ENCODE measurements around the gene OPN1SW.

The OPN1SW gene

DNA sequence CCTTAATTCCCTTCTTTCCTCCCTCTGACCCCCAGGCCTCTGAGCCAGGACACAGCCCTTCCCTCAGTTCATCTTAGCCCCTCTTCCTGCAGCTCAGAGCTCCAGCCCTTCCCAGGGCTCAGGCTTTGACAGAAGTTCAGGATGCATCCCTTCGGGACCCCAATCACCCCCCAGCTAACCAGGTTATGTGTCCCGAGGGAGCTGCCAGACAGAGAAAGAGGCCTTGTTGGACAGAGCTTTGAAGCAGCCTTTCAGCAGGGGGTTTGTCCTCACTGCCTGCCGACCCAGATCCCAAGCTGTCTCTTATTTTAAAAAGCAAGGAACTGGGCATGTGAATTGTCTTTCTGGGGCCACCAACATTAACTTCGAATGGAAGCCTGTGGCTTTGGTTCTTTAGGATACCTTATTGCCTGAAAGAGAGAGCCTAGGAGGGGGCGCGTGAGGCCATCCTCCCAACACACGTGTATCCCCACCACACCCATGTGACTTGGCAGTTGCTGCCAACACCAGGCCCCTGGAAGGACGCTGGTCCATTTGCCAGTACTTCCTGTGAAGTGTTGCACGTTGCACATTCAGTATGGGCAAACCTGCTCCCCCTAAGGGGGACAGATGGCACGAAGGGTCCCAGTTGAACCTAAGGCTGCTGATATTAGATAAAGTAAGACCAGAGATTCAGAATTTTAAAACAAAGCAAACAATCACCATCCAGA lies 17.0 kb upstream of the OPN1SW start:
- DNase-seq: no peak

DNA sequence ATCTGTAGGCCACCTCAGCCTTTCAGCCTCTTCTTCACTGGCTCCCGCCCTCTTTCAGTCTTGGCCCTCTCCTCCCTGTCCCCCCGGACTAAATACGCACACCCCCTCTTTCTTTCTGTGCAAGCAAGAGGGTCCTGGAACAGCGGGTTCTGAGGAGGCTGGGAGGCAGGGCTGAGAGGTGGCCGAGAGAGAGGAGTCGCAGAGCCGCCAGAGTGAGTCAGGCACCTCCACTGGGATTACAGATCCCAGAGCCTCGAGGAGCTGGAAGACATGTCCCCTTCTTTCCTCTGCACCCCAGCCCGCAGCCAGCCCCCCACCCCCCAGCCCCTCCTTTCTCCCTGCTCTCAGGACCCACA lies 16.4 kb upstream of the OPN1SW start:
- no peak for DNase-seq

DNA sequence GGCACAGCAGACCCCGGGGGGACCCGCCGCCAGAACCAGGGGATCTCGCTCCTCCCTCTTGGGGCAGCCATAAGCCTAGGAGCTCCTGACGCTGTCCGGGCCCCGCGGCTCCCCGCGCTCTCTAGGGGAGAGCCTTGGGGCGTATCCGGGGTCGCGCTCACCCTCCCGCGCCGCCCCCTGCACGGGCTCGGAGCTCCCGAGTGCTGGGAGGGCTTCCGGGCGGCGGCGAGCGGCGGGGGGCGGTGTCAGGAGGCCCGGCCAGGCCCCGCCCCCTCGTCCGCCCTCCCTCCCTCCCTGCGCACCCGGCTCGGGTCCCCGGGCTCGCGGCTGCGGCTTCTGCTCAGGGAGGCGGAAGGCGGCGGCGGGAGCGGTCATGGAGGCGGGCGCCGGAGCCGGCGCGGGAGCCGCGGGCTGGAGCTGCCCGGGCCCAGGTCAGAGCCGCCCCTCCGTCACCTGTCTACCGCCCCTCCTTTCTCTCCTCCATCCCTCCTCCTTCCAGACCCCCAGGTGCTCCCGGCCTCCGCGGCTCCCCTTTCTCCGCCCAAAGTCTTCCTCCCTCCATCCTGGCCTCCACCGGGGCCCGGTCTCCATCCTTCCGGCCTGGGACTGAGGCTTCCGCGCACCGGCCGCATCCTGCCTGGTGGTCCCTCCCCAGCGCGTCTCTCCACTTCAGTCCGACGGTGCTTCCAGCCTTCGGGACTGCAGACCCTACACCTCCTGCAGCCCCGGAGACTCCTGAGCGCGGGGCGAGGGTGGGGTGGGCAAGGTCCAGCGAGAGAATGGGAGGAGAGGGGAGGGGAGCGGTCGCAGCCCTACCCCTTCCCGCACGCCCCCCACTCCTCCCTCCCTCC lies 15.8 kb upstream of the OPN1SW start, which contains the start of gene CCDC136:
Gene CCDC136, plus strand, starts transcription at position 848 of the 851 bp plus-strand sequence. CDS start 444 bp downstream, outside the sequence.
- DNase-seq: peak; percentile 35

DNA sequence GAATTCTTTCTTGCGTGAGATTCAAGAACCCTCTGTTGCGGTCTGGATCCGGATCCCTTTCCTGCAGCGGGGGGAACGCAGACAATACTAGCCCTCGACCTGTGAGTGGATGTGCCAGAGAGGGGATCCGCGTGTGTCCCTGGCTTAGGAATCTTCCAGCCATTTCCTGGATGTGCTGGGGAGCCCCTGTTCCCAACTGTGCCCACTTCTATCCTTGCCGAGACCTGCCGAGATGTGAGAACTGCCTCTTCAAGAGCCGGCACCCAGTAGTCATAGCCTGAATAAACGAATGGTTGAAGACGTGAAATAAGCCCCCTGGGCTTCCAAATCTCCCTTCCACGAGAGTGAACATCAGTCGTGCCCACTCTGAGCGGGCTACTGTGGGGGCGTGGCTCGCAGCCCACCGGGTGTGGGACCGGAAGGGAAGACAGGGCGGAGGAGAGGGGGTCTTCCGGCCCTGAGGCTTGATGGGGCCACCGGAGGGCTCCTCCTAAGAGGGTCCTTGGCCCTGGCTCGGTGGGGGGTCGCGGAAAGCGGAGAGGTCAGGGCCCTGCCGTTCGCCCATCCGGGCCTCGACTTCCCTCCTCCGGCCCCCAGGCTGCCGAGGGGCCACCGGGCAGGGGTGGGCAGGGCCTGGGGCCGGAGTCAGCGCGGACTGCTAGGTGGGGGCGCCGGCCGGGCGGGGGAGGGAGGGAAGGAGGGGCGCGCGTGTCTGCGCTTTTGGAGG lies 14.9 kb upstream of the OPN1SW start:
- no peak for DNase-seq

DNA sequence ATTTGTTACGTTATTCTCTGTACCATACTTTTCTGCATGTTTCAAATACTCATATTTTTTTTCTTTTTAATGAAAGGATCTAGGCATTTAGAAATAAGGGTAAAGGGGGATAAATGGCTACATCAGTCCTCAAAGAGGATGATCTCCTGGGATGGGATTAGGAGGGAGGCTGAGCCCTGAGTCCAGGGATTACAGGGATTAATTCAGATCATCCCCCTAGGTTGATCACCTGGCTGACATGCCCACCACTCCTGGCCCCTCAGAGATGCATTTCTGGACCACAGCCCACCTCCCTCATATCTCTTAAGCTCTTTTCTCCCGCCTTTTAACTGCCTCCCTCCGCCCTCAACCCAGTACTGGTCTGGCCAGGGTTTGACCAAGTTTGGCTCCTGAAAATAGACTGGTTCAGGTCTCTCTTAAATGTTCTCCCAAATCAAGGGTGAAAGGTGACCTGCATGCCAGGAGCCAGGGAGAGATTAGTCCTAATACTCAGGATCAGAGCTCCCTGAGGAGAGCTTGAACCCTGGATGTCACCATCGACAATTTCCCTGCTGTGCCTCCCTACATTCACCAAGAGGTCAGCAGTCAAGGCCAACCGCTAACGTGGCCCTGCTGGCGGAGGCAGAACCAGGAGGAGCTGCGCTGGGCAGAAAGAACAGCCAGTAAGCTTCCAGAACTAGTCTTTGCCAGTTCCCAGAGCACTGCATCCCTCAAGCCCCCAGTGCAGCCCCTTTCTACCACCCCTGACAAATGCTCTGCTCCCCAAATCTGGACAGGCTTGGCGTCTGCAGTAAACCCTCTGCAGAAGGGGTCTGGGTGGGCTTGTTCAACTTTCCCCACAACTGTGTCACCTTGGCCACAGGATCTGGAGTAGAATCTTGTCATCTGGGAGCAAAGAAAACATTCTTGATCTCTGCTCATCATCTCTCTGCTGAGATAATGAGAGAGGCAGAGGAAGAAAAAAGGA lies 13.1 kb upstream of the OPN1SW start:
- no peak for DNase-seq

DNA sequence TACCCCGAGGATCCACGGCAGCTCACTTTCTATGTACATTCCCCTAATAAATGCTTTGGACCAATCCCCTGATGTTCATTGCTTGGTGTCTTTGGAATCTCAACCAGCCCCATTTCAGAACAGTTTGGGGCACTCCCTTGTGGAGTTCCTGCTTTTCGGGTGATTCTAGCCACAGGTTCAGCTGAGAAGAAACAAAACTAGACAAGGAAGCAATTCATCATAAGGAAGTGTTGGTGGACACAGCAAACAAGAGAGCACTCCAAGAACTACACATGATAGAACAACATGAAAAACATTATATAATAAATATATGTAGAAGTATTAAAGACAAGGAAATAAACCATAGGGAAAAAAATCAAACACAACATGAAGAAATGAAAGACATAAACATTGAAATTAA lies 10.1 kb upstream of the OPN1SW start:
- no peak for DNase-seq

DNA sequence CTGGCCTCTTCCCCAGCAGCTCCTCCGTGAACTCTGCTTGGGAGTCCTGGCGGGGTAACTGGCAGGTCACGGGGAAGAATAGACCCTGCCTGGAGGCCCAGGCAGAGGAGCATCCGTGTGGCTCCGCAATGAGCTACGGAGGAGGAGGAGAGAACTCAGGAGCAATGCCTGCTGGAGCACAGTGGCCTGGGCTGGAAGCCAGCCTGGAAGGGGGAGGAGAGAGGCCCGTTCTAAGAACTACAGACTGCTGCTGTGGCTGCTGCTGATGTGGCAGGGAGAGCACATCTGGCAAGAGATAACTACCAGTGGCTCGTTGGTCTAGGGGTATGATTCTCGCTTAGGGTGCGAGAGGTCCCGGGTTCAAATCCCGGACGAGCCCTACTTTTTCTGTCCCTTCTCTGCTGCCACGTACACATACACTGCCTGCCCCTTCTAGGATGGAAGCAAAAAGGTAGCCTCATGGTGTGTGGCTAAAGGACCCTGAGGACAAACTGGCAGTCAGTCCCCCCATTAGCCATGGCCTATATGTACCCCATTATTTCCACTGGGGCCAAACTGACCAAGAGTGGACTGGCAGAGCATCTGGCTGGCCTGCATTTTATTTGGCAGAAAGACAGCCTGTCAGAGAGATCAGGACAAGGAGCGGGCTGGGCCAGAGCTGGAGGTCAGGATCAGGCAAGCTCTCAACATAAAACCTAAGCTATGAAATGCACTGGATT lies 7.7 kb upstream of the OPN1SW start:
- DNase-seq: no peak

DNA sequence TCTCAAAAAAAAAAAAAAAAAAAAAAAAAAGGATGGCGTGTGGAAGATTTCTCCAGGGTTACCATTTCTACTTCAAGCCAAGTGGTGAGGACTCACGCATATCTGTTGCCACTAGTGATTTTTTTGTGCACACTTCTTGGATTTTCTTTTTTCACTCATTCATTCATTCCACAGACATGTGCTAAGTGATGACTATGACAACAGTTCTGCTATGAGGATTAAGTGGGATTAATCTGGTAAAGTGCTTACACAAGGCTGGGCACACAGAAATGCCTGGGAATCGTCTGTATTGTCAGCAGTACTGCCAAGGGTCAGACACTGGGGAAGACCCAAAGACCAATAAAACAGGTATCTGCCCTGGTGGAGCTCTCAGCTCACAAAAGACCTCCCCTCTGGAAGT lies 6.3 kb upstream of the OPN1SW start:
- no peak for DNase-seq

DNA sequence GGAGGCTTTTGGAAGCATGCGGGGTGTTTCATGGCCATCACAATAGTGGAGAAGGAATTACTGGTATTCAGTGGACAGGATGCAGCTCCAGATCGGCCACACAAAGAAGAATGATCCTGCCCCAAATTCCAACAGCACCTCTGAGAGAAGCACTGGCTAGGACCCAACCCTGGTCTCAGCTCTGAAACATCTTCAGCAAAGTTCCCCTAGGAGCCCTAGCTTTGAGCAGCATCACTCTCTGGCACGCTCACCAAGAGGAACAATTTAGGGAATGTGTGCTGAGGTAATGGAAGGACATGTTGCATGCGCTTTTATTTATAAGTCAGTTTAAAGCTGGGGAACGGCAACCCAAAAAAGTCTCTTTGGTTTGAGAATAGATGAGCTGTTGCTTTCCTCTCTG lies 5.5 kb upstream of the OPN1SW start:
- DNase-seq: no peak

DNA sequence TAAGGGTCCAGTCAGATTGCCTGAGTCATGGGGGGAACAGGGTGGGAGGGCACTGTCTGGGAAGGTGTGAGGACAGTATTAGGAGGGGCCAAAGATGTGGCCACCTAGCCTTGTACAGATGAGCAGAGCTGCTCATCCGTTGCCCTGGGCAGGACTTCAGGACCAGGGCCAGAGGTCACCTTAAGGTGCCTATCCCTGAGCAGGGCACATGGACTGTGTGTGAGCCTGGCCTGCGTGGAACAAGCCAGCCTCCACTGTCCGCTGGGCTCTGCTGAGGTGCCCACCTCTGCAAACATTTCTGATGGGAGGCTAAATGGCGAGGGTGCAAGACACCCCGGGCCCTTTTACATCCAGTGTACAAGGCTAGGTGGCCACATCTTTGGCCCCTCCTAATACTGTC lies 3.4 kb upstream of the OPN1SW start:
- no peak for DNase-seq

DNA sequence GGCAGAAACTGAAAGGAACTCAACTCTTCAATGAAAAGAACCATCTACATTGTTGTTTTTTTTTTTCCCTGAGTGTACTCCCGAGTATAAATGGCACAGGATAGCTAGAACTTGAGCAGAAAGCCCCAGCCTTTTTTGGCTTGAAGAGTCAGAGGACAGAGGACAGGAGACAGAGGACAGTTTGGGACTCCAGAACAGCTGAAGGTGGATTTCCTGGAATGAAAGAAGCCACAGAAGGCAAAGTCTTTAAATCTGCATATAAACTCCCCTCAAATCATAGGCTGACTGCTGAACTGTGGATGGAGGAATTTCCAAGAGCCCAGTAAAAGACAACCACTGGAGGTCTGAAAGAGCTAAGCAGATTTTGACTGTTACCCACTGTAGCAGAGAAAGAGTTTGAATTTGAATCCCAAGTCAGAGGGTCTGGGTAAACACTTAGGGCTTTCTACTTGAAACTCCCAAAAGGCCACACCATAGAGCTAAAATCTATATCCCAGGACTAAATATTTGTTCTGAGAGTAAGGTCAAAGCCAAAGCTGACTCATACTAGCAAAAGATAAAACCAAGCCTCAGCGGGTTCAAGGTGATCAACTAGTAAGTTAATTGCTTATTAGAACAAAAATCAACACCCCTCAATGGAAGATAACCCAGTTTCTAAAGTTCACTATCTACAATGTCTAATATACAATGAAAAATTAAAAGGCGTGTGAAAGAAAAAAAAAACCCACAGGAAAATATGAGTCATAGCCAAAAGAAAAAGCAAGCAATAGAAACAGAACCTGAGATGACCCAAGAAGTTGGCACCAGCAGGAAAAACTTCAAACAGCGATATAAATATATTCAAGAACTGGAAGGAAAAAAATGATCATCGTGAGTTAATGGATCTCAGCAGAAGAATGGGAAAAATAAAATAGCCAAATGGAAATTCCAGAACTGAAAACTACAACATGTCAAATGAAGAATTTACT lies 1.8 kb upstream of the OPN1SW start:
- no peak for DNase-seq

DNA sequence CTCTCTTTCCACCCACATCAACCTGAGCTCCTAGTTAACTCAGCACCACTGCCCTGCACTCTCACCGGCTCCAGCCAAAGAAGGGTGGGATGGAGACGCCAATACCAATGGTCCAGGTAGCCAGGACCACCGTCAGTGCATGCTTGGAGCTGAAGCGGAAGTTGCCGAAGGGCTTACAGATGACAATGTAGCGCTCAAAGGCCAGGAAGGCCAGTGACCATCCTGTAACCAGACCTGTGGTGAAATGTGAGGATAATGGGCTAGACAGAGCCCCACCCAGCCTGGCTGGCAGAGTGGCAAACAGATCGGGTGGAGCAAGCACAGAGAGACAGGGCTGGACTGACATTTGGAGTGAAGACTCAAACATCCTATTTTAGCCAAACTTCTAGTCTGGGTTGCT lies 673 bp downstream of the OPN1SW start:
- DNase-seq: no peak

DNA sequence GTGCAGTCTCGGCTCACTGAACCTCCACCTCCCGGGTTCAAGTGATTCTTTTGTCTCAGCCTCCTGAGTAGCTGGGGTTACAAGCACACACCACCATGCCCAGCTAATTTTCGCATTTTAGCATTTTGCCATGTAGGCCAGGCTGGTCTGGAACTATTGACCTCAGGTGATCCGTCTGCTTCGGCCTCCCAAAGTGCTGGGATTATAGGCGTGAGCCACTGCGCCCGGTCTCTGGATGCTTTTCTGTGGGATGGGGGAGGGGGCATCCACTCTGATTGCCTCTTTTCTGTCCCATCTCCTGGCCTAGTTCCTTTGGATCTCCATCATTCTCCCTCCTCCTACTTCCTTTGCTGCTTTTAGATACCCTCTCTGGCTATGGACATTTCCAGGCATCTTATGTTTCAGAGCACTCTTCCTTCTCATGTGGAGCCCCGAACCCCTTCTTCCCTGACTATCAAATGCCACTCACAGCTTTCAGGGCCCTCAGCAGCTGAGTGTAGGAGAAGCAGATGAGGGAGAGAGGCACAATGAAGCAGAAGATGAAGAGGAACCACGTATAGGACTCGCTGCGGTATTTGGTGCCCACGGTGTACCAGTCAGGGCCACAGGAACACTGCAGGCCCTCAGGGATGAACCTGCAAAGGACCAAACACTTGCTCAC lies 1.4 kb downstream of the OPN1SW start:
- no peak for DNase-seq

DNA sequence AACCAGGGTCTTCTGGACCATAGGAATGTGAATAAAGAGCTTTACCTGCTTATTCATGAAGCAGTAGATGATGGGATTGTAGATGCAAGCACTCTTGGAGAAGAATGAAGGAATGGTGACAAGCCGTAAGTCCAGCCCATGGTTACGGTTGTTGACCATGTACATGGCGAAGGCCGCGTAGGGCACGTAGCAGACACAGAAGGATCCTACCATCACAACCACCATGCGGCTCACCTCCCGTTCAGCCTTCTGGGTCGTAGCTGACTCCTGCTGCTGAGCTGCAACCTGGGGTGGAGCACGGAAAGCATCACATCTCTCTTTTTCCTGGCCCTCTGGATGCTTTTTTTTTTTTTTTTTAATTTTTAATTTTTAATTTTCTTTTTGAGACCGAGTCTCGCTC lies 2.0 kb downstream of the OPN1SW start:
- no peak for DNase-seq

DNA sequence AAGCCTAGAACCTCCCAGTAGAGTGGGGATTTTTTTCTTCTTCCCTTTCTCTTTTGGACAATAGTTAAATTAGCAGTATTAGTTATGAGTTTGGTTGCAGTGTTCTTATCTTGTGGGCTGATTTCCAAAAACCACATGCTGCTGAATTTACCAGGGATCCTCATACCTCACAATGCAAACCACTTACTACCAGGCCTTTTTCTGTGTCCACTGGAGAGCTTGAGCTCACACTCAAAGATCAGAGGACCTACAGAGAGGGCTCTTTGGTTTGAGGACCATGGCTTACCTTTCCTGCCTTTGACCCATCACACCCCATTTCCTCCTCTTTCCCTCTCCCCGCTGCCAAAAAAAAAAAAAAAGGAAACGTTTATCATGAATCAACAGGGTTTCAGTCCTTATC lies 5.4 kb downstream of the OPN1SW start:
- no peak for DNase-seq

DNA sequence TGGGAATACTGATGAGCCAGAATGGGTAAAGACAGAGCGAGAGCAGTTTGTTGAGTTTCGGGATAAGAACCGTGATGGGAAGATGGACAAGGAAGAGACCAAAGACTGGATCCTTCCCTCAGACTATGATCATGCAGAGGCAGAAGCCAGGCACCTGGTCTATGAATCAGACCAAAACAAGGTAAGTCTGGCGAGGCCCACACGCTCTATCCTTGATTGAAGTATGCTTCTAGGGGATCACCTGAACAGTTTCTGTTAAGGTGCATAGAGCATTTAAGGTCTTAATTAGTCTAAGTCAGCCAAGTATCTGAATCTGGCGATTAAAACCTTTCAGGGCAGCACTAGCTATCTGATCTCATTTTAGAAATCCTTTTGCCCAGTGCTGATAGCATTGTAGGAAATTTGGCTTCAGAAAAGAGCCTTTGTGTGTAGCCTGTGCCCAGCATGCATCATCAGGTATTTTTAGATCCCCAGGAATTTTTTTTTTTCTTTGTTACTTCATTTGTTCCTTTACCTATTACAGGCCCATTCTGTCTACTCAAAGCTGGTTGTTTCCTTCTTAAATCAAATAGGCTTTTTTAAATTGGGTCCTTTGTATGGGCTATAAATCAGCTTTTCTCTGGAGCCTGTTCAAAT lies 8.0 kb downstream of the OPN1SW start:
- no peak for DNase-seq

DNA sequence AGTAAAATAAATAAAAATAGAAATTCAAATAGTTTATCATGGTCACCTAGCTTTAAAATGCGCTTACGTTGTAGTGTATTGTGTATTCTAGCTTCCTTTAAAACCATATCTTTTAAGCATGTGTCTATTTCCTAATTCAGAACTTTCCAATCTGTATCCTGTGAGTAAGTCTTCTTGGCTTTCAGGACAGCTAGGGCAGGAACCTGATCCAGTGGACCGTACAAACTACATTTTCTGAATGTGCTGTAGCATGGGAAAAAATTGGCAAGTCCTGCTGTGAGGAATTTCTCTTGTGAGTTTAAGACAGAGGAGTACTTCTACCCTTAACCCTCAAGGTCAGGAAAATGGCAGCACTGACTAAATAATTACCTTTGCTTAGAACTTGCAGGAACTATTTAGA lies 12.1 kb downstream of the OPN1SW start:
- no peak for DNase-seq

DNA sequence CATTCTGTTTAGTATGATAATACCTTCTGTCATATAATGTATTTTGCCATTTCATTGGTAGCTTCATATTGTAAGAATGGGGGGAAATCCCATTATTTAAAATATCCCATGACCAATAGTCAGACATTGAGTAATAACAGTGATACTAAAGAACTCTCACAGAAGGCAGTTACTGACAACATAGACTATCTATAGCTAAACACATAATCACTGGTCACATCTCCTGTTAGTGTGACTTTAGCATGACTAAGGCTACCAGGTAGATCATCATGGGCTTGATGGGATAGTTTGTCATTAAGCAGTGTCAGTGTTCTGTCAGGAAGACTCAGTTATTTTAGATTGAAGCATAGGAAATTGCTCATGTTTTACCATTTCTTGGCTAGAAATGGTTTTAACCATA lies 16.4 kb downstream of the OPN1SW start:
- no peak for DNase-seq

DNA sequence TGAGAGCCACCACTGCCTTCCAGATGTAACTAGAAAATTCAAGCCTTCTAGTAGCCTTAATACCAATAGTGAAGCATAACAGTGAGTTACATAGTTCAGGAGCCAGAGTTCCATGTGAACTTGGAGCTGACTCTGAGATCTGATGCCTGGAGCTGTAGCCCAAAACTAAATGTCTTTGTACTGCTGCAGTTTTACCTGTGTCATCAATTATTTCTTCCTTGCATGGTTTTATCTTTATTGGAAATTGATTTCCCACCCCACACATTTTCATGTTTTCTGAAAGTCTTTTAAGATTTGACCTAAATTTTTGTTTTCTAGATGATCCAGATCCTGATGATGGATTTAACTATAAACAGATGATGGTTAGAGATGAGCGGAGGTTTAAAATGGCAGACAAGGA lies 17.0 kb downstream of the OPN1SW start:
- no peak for DNase-seq

DNA sequence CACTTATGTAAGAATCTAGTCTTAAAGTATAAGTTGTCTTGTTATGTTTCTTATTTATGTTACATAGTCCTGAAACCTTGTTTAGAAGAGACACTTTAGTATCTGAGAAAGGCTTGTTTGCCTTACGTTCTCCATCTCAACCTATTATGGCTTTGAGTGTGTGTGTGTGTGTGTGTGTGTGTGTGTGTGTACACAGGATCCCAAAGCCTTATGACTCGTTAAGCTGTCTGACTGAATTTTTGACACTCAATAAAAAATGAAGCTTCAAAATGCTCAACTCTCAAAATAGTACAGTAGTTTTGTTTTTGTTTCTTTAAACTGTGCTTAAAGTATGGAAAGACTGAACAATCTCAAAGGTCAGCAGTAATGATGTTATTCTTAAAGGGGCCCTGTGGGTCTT lies 18.4 kb downstream of the OPN1SW start:
- no peak for DNase-seq

Measured in DMS79 treated with DMSO at 0.1 percent for 48 hours (cell line).